Measurements from ENCODE around the gene TUBB3.
A peak's percentile ranks its signal among the peaks of the same experiment; 100 is the strongest.

TUBB3 gene

GRCh38 chr16:89908236-89908635, 14.9 kb upstream of the TUBB3 start:
- Histone ChIP-seq H3K27ac (no peak overlapping the region), H3K4me1 (ENCODE audit: low read depth, poor library complexity, severe bottlenecking) (no peaks in the 10 kb centered on the region), H4K20me1 (ENCODE audit: insufficient read depth) (no peaks in the 10 kb centered on the region), H3K4me2 (no peak overlapping the region), H2AFZ (ENCODE audit: low read depth) (no peak overlapping the region), H3K4me3 (IDR thresholded peaks at IDR 0.05; ENCODE audit: insufficient read depth, low read depth, low read length) (no peak overlapping the region), H3K36me3 (ENCODE audit: insufficient read depth) (no peaks in the 10 kb centered on the region), H3K27me3 (ENCODE audit: insufficient read depth, low read depth) (no peaks in the 10 kb centered on the region), H3K9ac (no peak overlapping the region), H3K79me2 (ENCODE audit: insufficient read depth, low read depth) (no peaks in the 10 kb centered on the region)
- TF ChIP-seq CTCF (conservative IDR thresholded peaks at IDR 0.05; ENCODE audit: low read depth, low read length), result no peak

GRCh38 chr16:89909777-89910716, 13.1 kb upstream of the TUBB3 start:
- H3K4me2 ChIP-seq, result no peak overlapping the region
- no peaks in the 10 kb centered on the region for H4K20me1 ChIP-seq (ENCODE audit: insufficient read depth)
- H3K9ac ChIP-seq, result no peak overlapping the region
- H3K27me3 ChIP-seq (ENCODE audit: insufficient read depth, low read depth), result no peaks in the 10 kb centered on the region
- no peaks in the 10 kb centered on the region for H3K36me3 ChIP-seq (ENCODE audit: insufficient read depth)
- peak; percentile 52 for TF ChIP-seq CTCF (conservative IDR thresholded peaks at IDR 0.05; ENCODE audit: low read depth, low read length)
- H3K4me1 ChIP-seq (ENCODE audit: low read depth, poor library complexity, severe bottlenecking), result no peaks in the 10 kb centered on the region
- no peak overlapping the region for H2AFZ ChIP-seq (ENCODE audit: low read depth)
- H3K27ac ChIP-seq, result no peak overlapping the region
- no peaks in the 10 kb centered on the region for H3K79me2 ChIP-seq (ENCODE audit: insufficient read depth, low read depth)
- no peak overlapping the region for H3K4me3 ChIP-seq (IDR thresholded peaks at IDR 0.05; ENCODE audit: insufficient read depth, low read depth, low read length)

GRCh38 chr16:89910717-89911354, 12.3 kb upstream of the TUBB3 start:
- H3K4me2 ChIP-seq, result no peak overlapping the region
- no peak overlapping the region for H2AFZ ChIP-seq (ENCODE audit: low read depth)
- no peaks in the 10 kb centered on the region for H3K79me2 ChIP-seq (ENCODE audit: insufficient read depth, low read depth)
- no peaks in the 10 kb centered on the region for H3K27me3 ChIP-seq (ENCODE audit: insufficient read depth, low read depth)
- H4K20me1 ChIP-seq (ENCODE audit: insufficient read depth), result no peaks in the 10 kb centered on the region
- no peak overlapping the region for H3K9ac ChIP-seq
- H3K4me3 ChIP-seq (IDR thresholded peaks at IDR 0.05; ENCODE audit: insufficient read depth, low read depth, low read length), result no peak overlapping the region
- no peak for TF ChIP-seq CTCF (conservative IDR thresholded peaks at IDR 0.05; ENCODE audit: low read depth, low read length)
- H3K36me3 ChIP-seq (ENCODE audit: insufficient read depth), result no peaks in the 10 kb centered on the region
- H3K4me1 ChIP-seq (ENCODE audit: low read depth, poor library complexity, severe bottlenecking), result peaks cover 2% of the 10 kb centered on the region
- H3K27ac ChIP-seq, result no peak overlapping the region

- Histone ChIP-seq H3K27ac (no peak overlapping the region), H3K27me3 (ENCODE audit: insufficient read depth, low read depth) (no peaks in the 10 kb centered on the region), H3K36me3 (ENCODE audit: insufficient read depth) (no peaks in the 10 kb centered on the region), H3K79me2 (ENCODE audit: insufficient read depth, low read depth) (no peaks in the 10 kb centered on the region), H4K20me1 (ENCODE audit: insufficient read depth) (no peaks in the 10 kb centered on the region), H3K9ac (no peak overlapping the region), H3K4me1 (ENCODE audit: low read depth, poor library complexity, severe bottlenecking) (peaks cover 7% of the 10 kb centered on the region), H2AFZ (ENCODE audit: low read depth) (no peak overlapping the region), H3K4me3 (IDR thresholded peaks at IDR 0.05; ENCODE audit: insufficient read depth, low read depth, low read length) (no peak overlapping the region), H3K4me2 (no peak overlapping the region)
- TF ChIP-seq CTCF (conservative IDR thresholded peaks at IDR 0.05; ENCODE audit: low read depth, low read length), result no peak
These were observed 11.8 kb upstream of the TUBB3 start for GRCh38 chr16:89911375-89911774.
